HCT116 (cell line): ENCODE data around the gene TMEM117. TPM values are rescaled to one million over a fixed set of nuclear protein-coding genes. Genes with fewer than 3 reads are reported as not detected.

Experiments
- ATAC-seq: fragments of 200-7000 bp; cut with Tn5 transposase; 2 replicates; pipeline ENCODE4 v1.9.1; 2020; ENCODE audit warnings: mild to moderate bottlenecking, moderate library complexity
- BruUV-seq: library from RNA; stranded (reverse); fragments of 400-500 nt; replicated peaks from 2 replicates; lab custom pipeline; 2021; lab: Mats Ljungman, UMichigan
- CTCF ChIA-PET: fragments of 300-600 bp; sonication (Branson Sonifier 250); formaldehyde crosslinking; loops from one replicate; lab custom pipeline; 2021; ENCODE audit warnings: antibody characterized with exemption; lab: Charles Lee
- POLR2A ChIA-PET: fragments of 300-600, 350-600 bp; sonication (Branson Sonifier 250); formaldehyde crosslinking; loops from one replicate; lab custom pipeline; 2021; ENCODE audit warnings: antibody characterized with exemption; lab: Charles Lee
- RAD21 ChIA-PET, 2 experiments: fragments of 300-600 bp; sonication (Branson Sonifier 250); formaldehyde crosslinking; loops; one replicate each; lab custom pipeline; 2023; ENCODE audit warnings: low total read pairs in 2 of 2; ENCODE audit not compliant: uncharacterized antibody in 2 of 2, unreplicated experiment in 2 of 2, low non-redundant PET in 1 of 2; lab: Charles Lee
- DNase-seq: peaks from one replicate; pipeline ENCODE4 v3.0.0-alpha.2; 2010; ENCODE audit warnings: low read depth, low spot score
- H2AFZ ChIP-seq: fragments of 200-600 bp; shearing (Covaris generic), sonication (generic); 2 replicates; pipeline ENCODE4 v1.6.1; 2017; ENCODE audit warnings: low read depth, mixed run types, mixed read lengths, antibody characterized with exemption, low read length; ENCODE audit not compliant: poor library complexity, severe bottlenecking
- H3K27ac ChIP-seq: 2 replicates; pipeline ENCODE4 v1.5.1; 2012; ENCODE audit warnings: low read depth, low read length
- H3K27me3 ChIP-seq: fragments of 200-600 bp; sonication (generic); 2 replicates; pipeline ENCODE4 v1.6.1; 2016; ENCODE audit warnings: mixed run types, low read length, mixed read lengths; ENCODE audit not compliant: insufficient read depth
- H3K36me3 ChIP-seq, 2 experiments: fragments of 200-500 bp in 1 of 2; fragments of 200-600 bp in 1 of 2; sonication (Bioruptor generic) in 1 of 2; sonication (generic) in 1 of 2; 2 replicates each; pipeline versions ENCODE4 v1.5.1 to v1.6.1; 2014 to 2016; ENCODE audit warnings: low read length in 2 of 2, inconsistent platforms in 1 of 2, mixed read lengths in 1 of 2, mixed run types in 1 of 2; ENCODE audit not compliant: insufficient read depth in 2 of 2, control insufficient read depth in 1 of 2
- H3K4me1 ChIP-seq, 2 experiments: fragments of 200-600 bp in 1 of 2; sonication (generic) in 1 of 2; 2 replicates each; pipeline versions ENCODE4 v1.5.1 to v1.6.1; 2012 to 2017; ENCODE audit warnings: low read length in 2 of 2, inconsistent platforms in 1 of 2, mild to moderate bottlenecking in 1 of 2, mixed read lengths in 1 of 2, mixed run types in 1 of 2, moderate library complexity in 1 of 2; ENCODE audit not compliant: insufficient read depth in 2 of 2, control insufficient read depth in 1 of 2
- H3K4me2 ChIP-seq: fragments of 200-600 bp; sonication (generic); 2 replicates; pipeline ENCODE4 v1.6.1; 2017; ENCODE audit warnings: mixed run types, low read length, mixed read lengths
- H3K4me3 ChIP-seq, 2 experiments: fragments of 200-600 bp in 1 of 2; sonication (generic) in 1 of 2; replicated peaks in 1 of 2; 2 replicates each; pipeline ENCODE4 v1.5.1; 2011 to 2016; ENCODE audit warnings: low read length in 2 of 2, control low read depth in 1 of 2, low read depth in 1 of 2, mild to moderate bottlenecking in 1 of 2, mixed read lengths in 1 of 2, mixed run types in 1 of 2
- H3K79me2 ChIP-seq: fragments of 200-600 bp; sonication (generic); 2 replicates; pipeline ENCODE4 v1.6.1; 2017; ENCODE audit warnings: mild to moderate bottlenecking, mixed run types, low read length, moderate library complexity, mixed read lengths; ENCODE audit not compliant: insufficient read depth
- H3K9ac ChIP-seq: fragments of 200-600 bp; sonication (generic); 2 replicates; pipeline ENCODE4 v1.6.1; 2016; ENCODE audit warnings: low read length, mixed read lengths
- H3K9me2 ChIP-seq: fragments of 200-600 bp; sonication (generic), shearing (Covaris generic); 2 replicates; pipeline ENCODE4 v1.6.1; 2017; ENCODE audit warnings: mixed run types, mild to moderate bottlenecking, moderate library complexity; ENCODE audit not compliant: insufficient read depth
- H3K9me3 ChIP-seq, 2 experiments: fragments of 200-500 bp in 1 of 2; fragments of 200-600 bp in 1 of 2; sonication (Bioruptor generic) in 1 of 2; sonication (generic) in 1 of 2; 2 replicates each; pipeline ENCODE4 v1.6.1; 2014 to 2017; ENCODE audit warnings: low read length in 2 of 2, mixed read lengths in 2 of 2, inconsistent platforms in 1 of 2, low read depth in 1 of 2, mild to moderate bottlenecking in 1 of 2, mixed run types in 1 of 2, moderate library complexity in 1 of 2; ENCODE audit not compliant: control insufficient read depth in 1 of 2, insufficient read depth in 1 of 2
- H4K20me1 ChIP-seq: fragments of 200-600 bp; sonication (generic), shearing (Covaris generic); 2 replicates; pipeline ENCODE4 v1.6.1; 2017; ENCODE audit warnings: mixed run types, mild to moderate bottlenecking, moderate library complexity; ENCODE audit not compliant: insufficient read depth
- CEBPB ChIP-seq: IDR thresholded peaks from 2 replicates; pipeline ENCODE4 v1.6.1; 2012; ENCODE audit warnings: low read depth
- CTCF ChIP-seq, 3 experiments: fragments of 200-600 bp in 1 of 3; sonication (generic) in 1 of 3; IDR thresholded peaks in 2 of 3; conservative IDR thresholded peaks in 1 of 3; 2 replicates each; pipeline ENCODE4 v1.5.1; 2012 to 2017; ENCODE audit warnings: low read depth in 2 of 3, low read length in 2 of 3, antibody characterized with exemption in 1 of 3, borderline replicate concordance in 1 of 3, control low read depth in 1 of 3, mild to moderate bottlenecking in 1 of 3, mixed read lengths in 1 of 3, mixed run types in 1 of 3, moderate library complexity in 1 of 3; ENCODE audit not compliant: insufficient read depth in 1 of 3
- EGR1 ChIP-seq: IDR thresholded peaks from 2 replicates; pipeline ENCODE4 v1.6.1; 2012; ENCODE audit warnings: low read depth
- ELF1 ChIP-seq: IDR thresholded peaks from 2 replicates; pipeline ENCODE4 v1.6.1; 2012; ENCODE audit warnings: low read depth, borderline replicate concordance
- EZH2 ChIP-seq: fragments of 200-600 bp; sonication (generic); IDR thresholded peaks from 2 replicates; pipeline ENCODE4 v1.6.1; 2017; ENCODE audit warnings: antibody characterized with exemption, mixed run types
- EZH2phosphoT487 ChIP-seq: fragments of 200-600 bp; IDR thresholded peaks from 2 replicates; pipeline ENCODE4 v1.6.1; 2018; ENCODE audit warnings: antibody characterized with exemption, borderline replicate concordance
- FOSL1 ChIP-seq: IDR thresholded peaks from 2 replicates; pipeline ENCODE4 v1.6.1; 2012; ENCODE audit warnings: low read depth
- JUND ChIP-seq: IDR thresholded peaks from 2 replicates; pipeline ENCODE4 v1.6.1; 2012
- MAX ChIP-seq: IDR thresholded peaks from 2 replicates; pipeline ENCODE4 v1.6.1; 2012
- RAD21 ChIP-seq: IDR thresholded peaks from 2 replicates; pipeline ENCODE4 v1.6.1; 2012; ENCODE audit warnings: low read depth, mild to moderate bottlenecking
- SIN3A ChIP-seq: IDR thresholded peaks from 2 replicates; pipeline ENCODE4 v1.6.1; 2012; ENCODE audit warnings: low read depth
- SP1 ChIP-seq: IDR thresholded peaks from 2 replicates; pipeline ENCODE4 v1.6.1; 2012; ENCODE audit warnings: low read depth
- YY1 ChIP-seq: IDR thresholded peaks from 2 replicates; pipeline ENCODE4 v1.6.1; 2011; ENCODE audit warnings: low read length, low read depth, moderate library complexity, mild to moderate bottlenecking; ENCODE audit not compliant: insufficient replicate concordance; ENCODE audit errors: extremely low read depth
- ZFX ChIP-seq: fragments of 450-650 bp; IDR thresholded peaks from 2 replicates; pipeline ENCODE4 v1.6.1; 2017
- intact Hi-C: fragments of 100-400 bp; cut with micrococcal nuclease; formaldehyde crosslinking; loops from 2 replicates; pipeline ENCODE4 v1.10.0; 2022
- total RNA-seq: library from RNA; stranded (reverse); gene quantifications from one replicate; pipeline ENCODE4 v1.2.1, GENCODE V29; 2021; ENCODE audit not compliant: unreplicated experiment

The TMEM117 gene
- total RNA-seq, 1 experiment from 2014 or later: 3.6 TPM

DNA sequence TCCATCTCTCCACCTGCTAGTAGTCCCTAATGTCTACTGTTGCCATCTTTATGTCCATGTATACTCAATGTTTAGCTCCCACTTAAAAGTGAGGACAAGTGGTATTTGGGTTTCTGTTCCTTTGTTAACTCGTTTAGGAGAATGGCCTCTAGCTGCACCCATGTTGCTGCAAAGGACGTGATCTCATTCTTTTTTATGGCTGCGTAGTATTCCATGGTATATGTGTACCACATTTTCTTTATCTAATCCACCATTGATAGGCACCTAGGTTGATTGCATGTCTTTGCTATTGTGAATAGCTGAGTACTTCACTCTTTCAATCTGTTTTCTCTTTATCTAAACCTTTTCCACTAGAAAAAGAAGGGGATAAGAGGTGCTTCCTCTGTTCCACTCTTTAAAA is 130.0 kb downstream of the TMEM117 start:
- ChIA-PET POLR2A (no interaction called here), RAD21 (no interaction called here)
- H3K27me3 ChIP-seq: no peaks in the 10 kb centered on the region

More for the DNA sequence above, 130.0 kb downstream of the TMEM117 start:
- CTCF ChIA-PET: no interaction called here
- intact Hi-C loops: no loop called here
- no TSS peak for BruUV-seq
- Histone ChIP-seq H3K9ac (no peak overlapping the region), H2AFZ (no peak overlapping the region), H3K4me2 (no peak overlapping the region), H3K9me3 (no peaks in the 10 kb centered on the region), H3K79me2 (no peaks in the 10 kb centered on the region), H3K36me3 (no peaks in the 10 kb centered on the region), H3K27ac (no peak overlapping the region), H3K9me2 (no peaks in the 10 kb centered on the region), H4K20me1 (no peaks in the 10 kb centered on the region), H3K4me1 (peaks cover 5 to 7% of the 10 kb centered on the region in 2 experiments; a peak in 3 of 4 replicates), H3K4me3 (no peak overlapping the region)
- ATAC-seq: no peak
- no peak for DNase-seq
- TF ChIP-seq CTCF (IDR thresholded peaks at IDR 0.05 in 2 of 3, conservative IDR thresholded peaks at IDR 0.05 in 1 of 3; ENCODE audit: borderline replicate concordance in 1 of 3, insufficient read depth in 1 of 3, low read depth in 2 of 3, low read length in 2 of 3): no peak
- no peak for TF ChIP-seq SP1
- no peak for TF ChIP-seq EZH2
- no peak for TF ChIP-seq FOSL1
- no peak for TF ChIP-seq ZFX
- no peak for TF ChIP-seq ELF1
- no peak for TF ChIP-seq CEBPB
- no peak for TF ChIP-seq RAD21
- no peak for TF ChIP-seq SIN3A
- TF ChIP-seq YY1: no peak
- no peak for TF ChIP-seq EGR1
- no peak for TF ChIP-seq MAX
- no peak for TF ChIP-seq EZH2phosphoT487
- TF ChIP-seq JUND: no peak
